Measurements from ENCODE around the gene QSER1. TPM values are rescaled to one million over a fixed set of nuclear protein-coding genes. Genes with fewer than 3 reads are reported as not detected.

The QSER1 gene
- total and polyA plus RNA-seq, 2 experiments from 2014 or later, result 29.4 to 132 TPM

DNA sequence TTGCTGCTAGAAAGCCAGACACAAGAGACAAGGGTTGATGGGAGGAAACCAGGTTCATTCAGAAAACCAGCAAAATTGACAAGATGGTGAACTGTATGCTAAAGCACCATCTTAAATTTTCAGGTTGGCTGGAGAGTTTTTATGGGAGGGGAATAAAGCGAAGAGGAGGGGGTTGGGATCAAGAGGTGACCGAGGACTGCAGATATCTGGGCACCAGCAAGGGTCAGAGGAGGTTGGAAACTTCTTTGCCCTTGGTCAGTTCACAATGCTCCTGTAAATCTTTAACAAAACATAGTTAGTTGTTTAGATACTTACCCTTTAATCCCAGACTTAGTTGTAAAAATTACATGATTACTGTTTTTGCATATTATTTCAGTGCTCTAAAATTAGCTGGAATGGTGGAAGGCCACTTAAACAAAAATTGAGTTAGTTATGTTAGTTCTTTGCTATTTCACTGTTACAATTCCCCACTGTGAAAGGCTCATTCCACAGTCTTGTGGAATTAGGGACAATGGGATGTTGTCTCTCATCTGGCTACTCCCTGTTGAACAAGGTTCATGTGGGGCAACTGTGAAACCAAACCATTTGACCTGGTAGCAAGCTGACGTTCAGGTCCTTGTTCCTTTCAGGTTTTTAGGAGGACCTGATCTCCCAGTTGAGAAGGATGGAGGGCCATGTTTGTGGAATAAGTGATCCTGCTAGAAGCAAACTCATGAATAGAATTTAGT lies 30.6 kb upstream of the QSER1 start:
- Mint-ChIP-seq H3K27me3 (ENCODE audit: insufficient read depth, low read depth, poor library complexity) (no peaks in the 10 kb centered on the region), H3K4me1 (no peaks in the 10 kb centered on the region), H3K4me3 (no peak overlapping the region), H3K27ac (no peak overlapping the region), H3K9me3 (no peaks in the 10 kb centered on the region), H3K36me3 (ENCODE audit: low read depth) (no peaks in the 10 kb centered on the region)
- no peak for TF ChIP-seq ZNF331 (CRISPR knock-in tag; IDR thresholded peaks at IDR 0.05; ENCODE audit: low read depth)
- TF ChIP-seq, protein P1, sequence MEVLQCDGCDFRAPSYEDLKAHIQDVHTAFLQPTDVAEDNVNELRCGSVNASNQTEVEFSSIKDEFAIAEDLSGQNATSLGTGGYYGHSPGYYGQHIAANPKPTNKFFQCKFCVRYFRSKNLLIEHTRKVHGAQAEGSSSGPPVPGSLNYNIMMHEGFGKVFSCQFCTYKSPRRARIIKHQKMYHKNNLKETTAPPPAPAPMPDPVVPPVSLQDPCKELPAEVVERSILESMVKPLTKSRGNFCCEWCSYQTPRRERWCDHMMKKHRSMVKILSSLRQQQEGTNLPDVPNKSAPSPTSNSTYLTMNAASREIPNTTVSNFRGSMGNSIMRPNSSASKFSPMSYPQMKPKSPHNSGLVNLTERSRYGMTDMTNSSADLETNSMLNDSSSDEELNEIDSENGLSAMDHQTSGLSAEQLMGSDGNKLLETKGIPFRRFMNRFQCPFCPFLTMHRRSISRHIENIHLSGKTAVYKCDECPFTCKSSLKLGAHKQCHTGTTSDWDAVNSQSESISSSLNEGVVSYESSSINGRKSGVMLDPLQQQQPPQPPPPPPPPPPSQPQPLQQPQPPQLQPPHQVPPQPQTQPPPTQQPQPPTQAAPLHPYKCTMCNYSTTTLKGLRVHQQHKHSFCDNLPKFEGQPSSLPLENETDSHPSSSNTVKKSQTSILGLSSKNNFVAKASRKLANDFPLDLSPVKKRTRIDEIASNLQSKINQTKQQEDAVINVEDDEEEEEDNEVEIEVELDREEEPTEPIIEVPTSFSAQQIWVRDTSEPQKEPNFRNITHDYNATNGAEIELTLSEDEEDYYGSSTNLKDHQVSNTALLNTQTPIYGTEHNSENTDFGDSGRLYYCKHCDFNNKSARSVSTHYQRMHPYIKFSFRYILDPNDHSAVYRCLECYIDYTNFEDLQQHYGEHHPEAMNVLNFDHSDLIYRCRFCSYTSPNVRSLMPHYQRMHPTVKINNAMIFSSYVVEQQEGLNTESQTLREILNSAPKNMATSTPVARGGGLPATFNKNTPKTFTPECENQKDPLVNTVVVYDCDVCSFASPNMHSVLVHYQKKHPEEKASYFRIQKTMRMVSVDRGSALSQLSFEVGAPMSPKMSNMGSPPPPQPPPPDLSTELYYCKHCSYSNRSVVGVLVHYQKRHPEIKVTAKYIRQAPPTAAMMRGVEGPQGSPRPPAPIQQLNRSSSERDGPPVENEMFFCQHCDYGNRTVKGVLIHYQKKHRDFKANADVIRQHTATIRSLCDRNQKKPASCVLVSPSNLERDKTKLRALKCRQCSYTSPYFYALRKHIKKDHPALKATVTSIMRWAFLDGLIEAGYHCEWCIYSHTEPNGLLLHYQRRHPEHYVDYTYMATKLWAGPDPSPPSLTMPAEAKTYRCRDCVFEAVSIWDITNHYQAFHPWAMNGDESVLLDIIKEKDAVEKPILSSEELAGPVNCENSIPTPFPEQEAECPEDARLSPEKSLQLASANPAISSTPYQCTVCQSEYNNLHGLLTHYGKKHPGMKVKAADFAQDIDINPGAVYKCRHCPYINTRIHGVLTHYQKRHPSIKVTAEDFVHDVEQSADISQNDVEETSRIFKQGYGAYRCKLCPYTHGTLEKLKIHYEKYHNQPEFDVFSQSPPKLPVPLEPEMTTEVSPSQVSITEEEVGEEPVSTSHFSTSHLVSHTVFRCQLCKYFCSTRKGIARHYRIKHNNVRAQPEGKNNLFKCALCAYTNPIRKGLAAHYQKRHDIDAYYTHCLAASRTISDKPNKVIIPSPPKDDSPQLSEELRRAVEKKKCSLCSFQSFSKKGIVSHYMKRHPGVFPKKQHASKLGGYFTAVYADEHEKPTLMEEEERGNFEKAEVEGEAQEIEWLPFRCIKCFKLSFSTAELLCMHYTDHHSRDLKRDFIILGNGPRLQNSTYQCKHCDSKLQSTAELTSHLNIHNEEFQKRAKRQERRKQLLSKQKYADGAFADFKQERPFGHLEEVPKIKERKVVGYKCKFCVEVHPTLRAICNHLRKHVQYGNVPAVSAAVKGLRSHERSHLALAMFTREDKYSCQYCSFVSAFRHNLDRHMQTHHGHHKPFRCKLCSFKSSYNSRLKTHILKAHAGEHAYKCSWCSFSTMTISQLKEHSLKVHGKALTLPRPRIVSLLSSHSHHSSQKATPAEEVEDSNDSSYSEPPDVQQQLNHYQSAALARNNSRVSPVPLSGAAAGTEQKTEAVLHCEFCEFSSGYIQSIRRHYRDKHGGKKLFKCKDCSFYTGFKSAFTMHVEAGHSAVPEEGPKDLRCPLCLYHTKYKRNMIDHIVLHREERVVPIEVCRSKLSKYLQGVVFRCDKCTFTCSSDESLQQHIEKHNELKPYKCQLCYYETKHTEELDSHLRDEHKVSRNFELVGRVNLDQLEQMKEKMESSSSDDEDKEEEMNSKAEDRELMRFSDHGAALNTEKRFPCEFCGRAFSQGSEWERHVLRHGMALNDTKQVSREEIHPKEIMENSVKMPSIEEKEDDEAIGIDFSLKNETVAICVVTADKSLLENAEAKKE (CRISPR knock-in tag; IDR thresholded peaks at IDR 0.05), result no peak
- TF ChIP-seq STAT1 (IDR thresholded peaks at IDR 0.05; ENCODE audit: unreplicated experiment), result no peak
- no peak for TF ChIP-seq CREB1 (CRISPR knock-in tag; IDR thresholded peaks at IDR 0.05; ENCODE audit: low read depth)
- TF ChIP-seq, protein P2, sequence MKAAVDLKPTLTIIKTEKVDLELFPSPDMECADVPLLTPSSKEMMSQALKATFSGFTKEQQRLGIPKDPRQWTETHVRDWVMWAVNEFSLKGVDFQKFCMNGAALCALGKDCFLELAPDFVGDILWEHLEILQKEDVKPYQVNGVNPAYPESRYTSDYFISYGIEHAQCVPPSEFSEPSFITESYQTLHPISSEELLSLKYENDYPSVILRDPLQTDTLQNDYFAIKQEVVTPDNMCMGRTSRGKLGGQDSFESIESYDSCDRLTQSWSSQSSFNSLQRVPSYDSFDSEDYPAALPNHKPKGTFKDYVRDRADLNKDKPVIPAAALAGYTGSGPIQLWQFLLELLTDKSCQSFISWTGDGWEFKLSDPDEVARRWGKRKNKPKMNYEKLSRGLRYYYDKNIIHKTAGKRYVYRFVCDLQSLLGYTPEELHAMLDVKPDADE (IDR thresholded peaks at IDR 0.05), result no peak
- no peak for TF ChIP-seq EZH2phosphoT487 (IDR thresholded peaks at IDR 0.05; ENCODE audit: unreplicated experiment)
- no peak for TF ChIP-seq POLR2AphosphoS5 (IDR thresholded peaks at IDR 0.05; ENCODE audit: low read depth)
- no peak for TF ChIP-seq JUNB (IDR thresholded peaks at IDR 0.05; ENCODE audit: unreplicated experiment)
- TF ChIP-seq, protein P3, sequence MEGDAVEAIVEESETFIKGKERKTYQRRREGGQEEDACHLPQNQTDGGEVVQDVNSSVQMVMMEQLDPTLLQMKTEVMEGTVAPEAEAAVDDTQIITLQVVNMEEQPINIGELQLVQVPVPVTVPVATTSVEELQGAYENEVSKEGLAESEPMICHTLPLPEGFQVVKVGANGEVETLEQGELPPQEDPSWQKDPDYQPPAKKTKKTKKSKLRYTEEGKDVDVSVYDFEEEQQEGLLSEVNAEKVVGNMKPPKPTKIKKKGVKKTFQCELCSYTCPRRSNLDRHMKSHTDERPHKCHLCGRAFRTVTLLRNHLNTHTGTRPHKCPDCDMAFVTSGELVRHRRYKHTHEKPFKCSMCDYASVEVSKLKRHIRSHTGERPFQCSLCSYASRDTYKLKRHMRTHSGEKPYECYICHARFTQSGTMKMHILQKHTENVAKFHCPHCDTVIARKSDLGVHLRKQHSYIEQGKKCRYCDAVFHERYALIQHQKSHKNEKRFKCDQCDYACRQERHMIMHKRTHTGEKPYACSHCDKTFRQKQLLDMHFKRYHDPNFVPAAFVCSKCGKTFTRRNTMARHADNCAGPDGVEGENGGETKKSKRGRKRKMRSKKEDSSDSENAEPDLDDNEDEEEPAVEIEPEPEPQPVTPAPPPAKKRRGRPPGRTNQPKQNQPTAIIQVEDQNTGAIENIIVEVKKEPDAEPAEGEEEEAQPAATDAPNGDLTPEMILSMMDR (conservative IDR thresholded peaks at IDR 0.05; ENCODE audit: low read depth in 2 of 2), result no peak
- no peak for TF ChIP-seq NANOG (IDR thresholded peaks at IDR 0.05; ENCODE audit: borderline replicate concordance)
- no peak for TF ChIP-seq ZNF114 (CRISPR knock-in tag; IDR thresholded peaks at IDR 0.05)
- no peak for TF ChIP-seq EZH2 (IDR thresholded peaks at IDR 0.05; ENCODE audit: low read depth, unreplicated experiment)
- TF ChIP-seq, protein P4, sequence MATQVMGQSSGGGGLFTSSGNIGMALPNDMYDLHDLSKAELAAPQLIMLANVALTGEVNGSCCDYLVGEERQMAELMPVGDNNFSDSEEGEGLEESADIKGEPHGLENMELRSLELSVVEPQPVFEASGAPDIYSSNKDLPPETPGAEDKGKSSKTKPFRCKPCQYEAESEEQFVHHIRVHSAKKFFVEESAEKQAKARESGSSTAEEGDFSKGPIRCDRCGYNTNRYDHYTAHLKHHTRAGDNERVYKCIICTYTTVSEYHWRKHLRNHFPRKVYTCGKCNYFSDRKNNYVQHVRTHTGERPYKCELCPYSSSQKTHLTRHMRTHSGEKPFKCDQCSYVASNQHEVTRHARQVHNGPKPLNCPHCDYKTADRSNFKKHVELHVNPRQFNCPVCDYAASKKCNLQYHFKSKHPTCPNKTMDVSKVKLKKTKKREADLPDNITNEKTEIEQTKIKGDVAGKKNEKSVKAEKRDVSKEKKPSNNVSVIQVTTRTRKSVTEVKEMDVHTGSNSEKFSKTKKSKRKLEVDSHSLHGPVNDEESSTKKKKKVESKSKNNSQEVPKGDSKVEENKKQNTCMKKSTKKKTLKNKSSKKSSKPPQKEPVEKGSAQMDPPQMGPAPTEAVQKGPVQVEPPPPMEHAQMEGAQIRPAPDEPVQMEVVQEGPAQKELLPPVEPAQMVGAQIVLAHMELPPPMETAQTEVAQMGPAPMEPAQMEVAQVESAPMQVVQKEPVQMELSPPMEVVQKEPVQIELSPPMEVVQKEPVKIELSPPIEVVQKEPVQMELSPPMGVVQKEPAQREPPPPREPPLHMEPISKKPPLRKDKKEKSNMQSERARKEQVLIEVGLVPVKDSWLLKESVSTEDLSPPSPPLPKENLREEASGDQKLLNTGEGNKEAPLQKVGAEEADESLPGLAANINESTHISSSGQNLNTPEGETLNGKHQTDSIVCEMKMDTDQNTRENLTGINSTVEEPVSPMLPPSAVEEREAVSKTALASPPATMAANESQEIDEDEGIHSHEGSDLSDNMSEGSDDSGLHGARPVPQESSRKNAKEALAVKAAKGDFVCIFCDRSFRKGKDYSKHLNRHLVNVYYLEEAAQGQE (IDR thresholded peaks at IDR 0.05; ENCODE audit: unreplicated experiment), result no peak
- Histone ChIP-seq H2AFZ (peak overlapping the region; percentile 69; the same call in 1 of the 2 replicates), H3K79me2 (replicated peaks; ENCODE audit: insufficient read depth) (no peaks in the 10 kb centered on the region), H3K9me2 (ENCODE audit: insufficient read depth) (no peaks in the 10 kb centered on the region; the same call in 1 of the 2 replicates), H3F3A (replicated peaks; ENCODE audit: low read depth) (no peaks in the 10 kb centered on the region), H3K4me3 (no peak overlapping the region), H3K4me2 (no peak overlapping the region), H3K27me3 (ENCODE audit: insufficient read depth) (no peaks in the 10 kb centered on the region), H3K27ac (ENCODE audit: low read depth) (no peak overlapping the region), H3K4me1 (ENCODE audit: insufficient read depth) (no peaks in the 10 kb centered on the region), H3K36me3 (ENCODE audit: insufficient read depth) (no peaks in the 10 kb centered on the region), H4K20me1 (replicated peaks; ENCODE audit: insufficient read depth) (no peaks in the 10 kb centered on the region)
- DNase-seq (ENCODE audit: low spot score) (no peak), ATAC-seq (no peak)

All from GM23338 (cell line).